SU-DHL-6 (cell line): Measurements from ENCODE around the gene GALNT9.

Experiments used
- CTCF ChIP-seq: fragments of 200-600 bp; sonication (generic); IDR thresholded peaks from one replicate; pipeline ENCODE4 v1.5.1; 2017; ENCODE audit warnings: antibody characterized with exemption, mild to moderate bottlenecking, low read length, moderate library complexity; ENCODE audit not compliant: insufficient read depth, poor library complexity, severe bottlenecking
- EZH2phosphoT487 ChIP-seq: fragments of 200-600 bp; sonication (generic), shearing (Covaris generic); conservative IDR thresholded peaks from 2 replicates; pipeline ENCODE4 v1.6.1; 2018; ENCODE audit warnings: mild to moderate bottlenecking, antibody characterized with exemption, low read length, moderate library complexity, mixed read lengths

- TF ChIP-seq CTCF (no peak), EZH2phosphoT487 (no peak)
These were observed 8.9 kb upstream of the GALNT9 start for GRCh38 chr12:132338311-132338710.
